GM20000 (cell line): ENCODE measurements around the gene RAB31.

ENCODE experiments used
- DNase-seq: peaks from one replicate; pipeline ENCODE4 v3.0.0; 2012; ENCODE audit warnings: low spot score
- TF ChIP-seq, protein P1 (sequence below): IDR thresholded peaks from 2 replicates; pipeline ENCODE4 v1.5.1; 2012; ENCODE audit warnings: mild to moderate bottlenecking, control low read depth; ENCODE audit errors: extremely low read depth, missing control alignments

The RAB31 gene

DNA sequence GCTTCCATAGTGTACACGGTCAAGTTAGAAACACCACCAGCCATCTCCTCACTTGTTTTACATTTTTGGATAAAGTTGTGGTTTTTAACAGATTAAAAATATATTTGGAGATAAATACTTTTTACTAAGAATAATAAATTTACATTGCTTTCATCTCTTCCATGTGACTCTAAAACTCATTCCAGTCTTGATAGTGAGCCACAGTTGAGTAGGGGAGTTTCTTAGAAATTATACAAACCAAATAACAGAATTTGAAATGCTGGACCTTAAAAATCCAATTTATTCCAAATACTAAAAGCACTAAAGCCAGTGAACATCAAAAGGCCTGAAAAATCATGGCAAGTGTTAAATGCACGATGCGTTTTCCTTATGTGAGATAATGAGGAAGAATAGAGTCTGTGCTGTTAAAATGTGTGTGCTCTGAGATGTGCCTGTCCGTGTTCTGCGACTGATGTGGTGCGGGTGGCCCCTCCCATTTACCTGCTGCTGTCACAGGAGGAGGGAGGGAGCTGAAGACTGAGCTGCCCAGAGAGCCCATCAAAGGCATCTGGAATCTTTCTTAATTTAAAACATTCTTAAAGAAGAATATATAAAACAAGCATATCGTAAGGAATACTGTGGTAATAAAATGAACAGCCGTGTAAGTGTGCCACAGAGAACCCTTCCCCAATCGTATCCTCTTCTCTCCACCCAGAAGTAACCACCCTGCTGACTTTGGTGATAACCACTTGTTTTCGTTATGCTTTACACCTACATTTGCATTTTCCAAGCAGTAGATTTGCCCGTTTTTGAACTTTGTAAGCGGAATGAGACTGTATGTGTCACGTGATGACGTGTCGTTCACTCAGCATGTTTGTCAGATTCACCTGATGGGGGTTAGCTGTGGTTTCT is 120.7 kb downstream of the RAB31 start:
- DNase-seq: no peak
- TF ChIP-seq, protein P1, sequence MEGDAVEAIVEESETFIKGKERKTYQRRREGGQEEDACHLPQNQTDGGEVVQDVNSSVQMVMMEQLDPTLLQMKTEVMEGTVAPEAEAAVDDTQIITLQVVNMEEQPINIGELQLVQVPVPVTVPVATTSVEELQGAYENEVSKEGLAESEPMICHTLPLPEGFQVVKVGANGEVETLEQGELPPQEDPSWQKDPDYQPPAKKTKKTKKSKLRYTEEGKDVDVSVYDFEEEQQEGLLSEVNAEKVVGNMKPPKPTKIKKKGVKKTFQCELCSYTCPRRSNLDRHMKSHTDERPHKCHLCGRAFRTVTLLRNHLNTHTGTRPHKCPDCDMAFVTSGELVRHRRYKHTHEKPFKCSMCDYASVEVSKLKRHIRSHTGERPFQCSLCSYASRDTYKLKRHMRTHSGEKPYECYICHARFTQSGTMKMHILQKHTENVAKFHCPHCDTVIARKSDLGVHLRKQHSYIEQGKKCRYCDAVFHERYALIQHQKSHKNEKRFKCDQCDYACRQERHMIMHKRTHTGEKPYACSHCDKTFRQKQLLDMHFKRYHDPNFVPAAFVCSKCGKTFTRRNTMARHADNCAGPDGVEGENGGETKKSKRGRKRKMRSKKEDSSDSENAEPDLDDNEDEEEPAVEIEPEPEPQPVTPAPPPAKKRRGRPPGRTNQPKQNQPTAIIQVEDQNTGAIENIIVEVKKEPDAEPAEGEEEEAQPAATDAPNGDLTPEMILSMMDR: no peak

- no peak for DNase-seq
- TF ChIP-seq, protein P1: no peak
These were observed 121.3 kb downstream of the RAB31 start for GRCh38 chr18:9829397-9829712.

GRCh38 chr18:9831036-9831722 is 123.1 kb downstream of the RAB31 start:
- TF ChIP-seq, protein P1: no peak
- DNase-seq: no peak

DNA sequence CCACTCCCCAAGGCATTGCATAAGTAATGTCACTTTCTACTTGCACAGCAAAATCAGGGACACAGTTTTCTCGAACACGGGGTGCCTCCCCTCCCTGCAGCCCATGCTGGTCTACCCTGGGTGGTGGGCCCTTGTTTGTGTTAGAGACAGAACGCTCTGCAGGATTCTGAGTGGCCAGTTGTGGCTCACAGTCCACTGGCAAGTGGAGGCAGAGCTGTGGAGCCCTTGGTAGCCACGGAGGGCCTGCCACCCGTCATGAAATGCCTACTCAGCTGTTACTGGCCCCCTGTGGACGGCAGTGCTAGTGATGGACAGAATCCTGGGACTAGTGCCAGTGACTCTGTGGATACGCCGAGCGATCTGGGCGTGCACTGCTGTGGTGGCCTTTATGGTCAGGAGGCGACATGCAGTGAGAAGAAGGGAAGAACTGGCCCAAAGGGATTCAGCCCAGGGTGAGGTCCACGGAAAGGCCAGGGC is 123.7 kb downstream of the RAB31 start:
- TF ChIP-seq, protein P1: no peak
- no peak for DNase-seq

DNA sequence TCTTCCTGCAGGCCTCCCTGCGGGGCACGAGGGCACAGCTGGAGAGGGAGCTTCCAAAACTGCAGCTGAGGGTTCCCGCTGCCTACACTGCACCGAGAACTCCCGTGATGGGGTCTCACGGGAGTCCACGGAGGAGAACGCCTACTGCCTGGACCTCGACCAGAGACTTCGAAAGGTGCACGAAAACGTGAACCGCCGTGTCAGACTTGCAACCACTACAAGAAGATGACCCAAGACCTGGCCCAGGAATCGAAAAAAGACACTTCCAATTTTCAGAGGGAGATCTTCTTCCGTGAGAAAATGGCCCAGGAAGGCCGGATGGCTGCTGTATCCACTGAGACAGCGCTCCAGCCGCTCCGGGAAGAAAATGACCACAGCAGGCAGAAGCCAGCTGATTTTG is 124.8 kb downstream of the RAB31 start:
- no peak for DNase-seq
- TF ChIP-seq, protein P1: no peak

- DNase-seq: no peak
- TF ChIP-seq, protein P1: no peak
These were observed 126.5 kb downstream of the RAB31 start for GRCh38 chr18:9834551-9834950.

- TF ChIP-seq, protein P1: no peak
- DNase-seq: no peak
These were observed 127.1 kb downstream of the RAB31 start for GRCh38 chr18:9835113-9835755.
